Stomach (tissue), 9 donors: Measurements from ENCODE around the gene NEU4. TPM values are rescaled to one million over a fixed set of nuclear protein-coding genes. Genes with fewer than 3 reads are reported as not detected.
A peak's percentile ranks its signal among the peaks of the same experiment; 100 is the strongest.

Source experiments
- DNase-seq, 2 donors: peaks; one replicate each; pipeline versions ENCODE4 v3.0.0 to v3.0.0-alpha.2; 2013 to 2019
- H3K27ac ChIP-seq, 5 donors: fragments of 200-600 bp in 4 of 5; sonication (generic) in 4 of 5; one replicate each; pipeline ENCODE4 v1.5.1; 2013 to 2019; ENCODE audit warnings: mild to moderate bottlenecking in 1 of 5, moderate library complexity in 1 of 5
- H3K27me3 ChIP-seq, 3 donors: fragments of 200-600 bp; sonication (generic); one replicate each; pipeline ENCODE4 v1.5.1; 2017 to 2019; ENCODE audit warnings: mixed run types in 1 of 3
- H3K36me3 ChIP-seq, 4 donors: fragments of 200-600 bp; sonication (generic); 1 replicate in 3 of 4; 2 replicates in 1 of 4; pipeline ENCODE4 v1.5.1; 2016 to 2019
- H3K4me1 ChIP-seq, 4 donors: fragments of 200-600 bp; sonication (generic); one replicate each; pipeline ENCODE4 v1.5.1; 2016 to 2019
- H3K4me3 ChIP-seq, 4 donors: fragments of 200-600 bp; sonication (generic) in 3 of 4; one replicate each; pipeline ENCODE4 v1.5.1; 2016 to 2019; ENCODE audit warnings: mild to moderate bottlenecking in 1 of 4
- H3K9me3 ChIP-seq, 4 donors: fragments of 200-600 bp; sonication (generic); one replicate each; pipeline ENCODE4 v1.5.1; 2016 to 2019
- CTCF ChIP-seq, 7 experiments: fragments of 450-650 bp in 4 of 7; fragments of 200-600 bp in 3 of 7; sonication (generic) in 3 of 7; IDR thresholded peaks; one replicate each; pipeline ENCODE4 v1.5.1; 2016 to 2019; ENCODE audit warnings: antibody characterized with exemption in 7 of 7, control low read depth in 2 of 7, mild to moderate bottlenecking in 1 of 7
- EP300 ChIP-seq: sonication (generic); formaldehyde crosslinking; IDR thresholded peaks from one replicate; pipeline ENCODE4 v1.6.1; 2017; ENCODE audit warnings: antibody characterized with exemption
- POLR2A ChIP-seq, 4 donors: fragments of 450-650 bp; IDR thresholded peaks; one replicate each; pipeline ENCODE4 v1.6.1; 2016; ENCODE audit warnings: antibody characterized with exemption in 4 of 4, control low read depth in 2 of 4, mild to moderate bottlenecking in 1 of 4, moderate library complexity in 1 of 4
- POLR2AphosphoS5 ChIP-seq, 3 donors: sonication (generic); formaldehyde crosslinking; IDR thresholded peaks; one replicate each; pipeline ENCODE4 v1.6.1; 2016; ENCODE audit warnings: antibody characterized with exemption in 3 of 3
- WGBS, 5 donors: extraction: QIAGEN DNeasy Blood & Tissue Kit in 3 of 5; methylation state at CpG; one replicate each; pipeline versions ENCODE4 v1.1.5 to v1.1.7; 2013 to 2018; 5-methylcytosine and 5-hydroxymethylcytosine counted together
- intact Hi-C: fragments of 100-400 bp; cut with DNase I; formaldehyde crosslinking; loops from one replicate; pipeline ENCODE4 v1.15.1; 2023; ENCODE audit warnings: low total_unique reads
- polyA plus RNA-seq, 3 donors: library from polyadenylated mRNA; stranded (reverse); fragments of 200-250 nt; gene quantifications; one replicate each; pipeline ENCODE4 v1.2.3, GENCODE V29; 2013
- total RNA-seq, 5 donors: library from RNA; depleted of rRNA; stranded (reverse); fragments of >200 nt; gene quantifications; one replicate each; pipeline versions ENCODE4 v1.1.0 to v1.2.3, GENCODE V29; 2014 to 2016
- donor health status: healthy with polysubstance abuse.
- donor health status: Bipolar disorder and iron deficiency.
- donor health status: healthy.

NEU4 gene
- total and polyA plus RNA-seq, 8 donors = 0.08 to 415 TPM; not detected in 6

DNA sequence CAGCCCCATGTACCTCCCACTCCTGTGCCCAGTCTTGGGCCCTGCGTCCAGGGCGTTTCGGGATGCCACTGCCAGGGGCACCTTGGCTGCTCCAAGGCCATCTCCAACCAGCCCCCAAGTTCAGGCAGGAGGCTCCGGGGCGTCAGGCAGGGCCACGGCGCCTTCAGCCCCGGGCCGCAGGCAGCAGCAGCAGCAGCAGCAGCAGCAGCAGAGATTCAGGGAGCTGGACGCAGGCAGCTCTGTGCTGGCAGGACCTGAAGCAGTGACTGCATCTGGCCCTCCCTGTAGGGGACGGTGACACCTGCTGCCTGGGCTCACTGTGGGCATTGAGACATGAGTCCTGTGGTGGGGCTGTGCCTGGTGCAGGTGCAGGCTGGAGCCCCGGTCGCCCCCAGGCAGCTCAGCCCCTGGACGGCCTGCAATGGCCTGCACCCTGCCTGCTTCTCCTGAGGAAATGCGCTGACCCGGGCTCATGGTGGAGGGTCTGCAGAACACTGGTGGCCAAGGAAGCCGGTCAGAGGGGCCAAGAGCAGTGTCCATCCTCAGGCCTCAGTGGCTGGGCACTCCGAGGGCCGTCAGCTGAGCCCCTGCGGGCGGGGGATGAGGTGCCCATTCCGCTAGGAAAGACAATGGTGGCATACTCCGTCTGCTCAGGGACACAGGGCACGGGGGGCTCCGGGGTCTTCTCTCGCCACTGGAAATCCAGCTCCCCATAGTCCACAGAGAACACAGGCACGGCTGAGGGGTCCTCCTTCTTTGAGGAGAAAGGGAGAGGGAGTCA, 41.7 kb downstream of the NEU4 start:
- WGBS, 5 donors = 86 to 91% (median 88%) methylated on average over 13 to 27 of the region's 27 CpGs

DNA sequence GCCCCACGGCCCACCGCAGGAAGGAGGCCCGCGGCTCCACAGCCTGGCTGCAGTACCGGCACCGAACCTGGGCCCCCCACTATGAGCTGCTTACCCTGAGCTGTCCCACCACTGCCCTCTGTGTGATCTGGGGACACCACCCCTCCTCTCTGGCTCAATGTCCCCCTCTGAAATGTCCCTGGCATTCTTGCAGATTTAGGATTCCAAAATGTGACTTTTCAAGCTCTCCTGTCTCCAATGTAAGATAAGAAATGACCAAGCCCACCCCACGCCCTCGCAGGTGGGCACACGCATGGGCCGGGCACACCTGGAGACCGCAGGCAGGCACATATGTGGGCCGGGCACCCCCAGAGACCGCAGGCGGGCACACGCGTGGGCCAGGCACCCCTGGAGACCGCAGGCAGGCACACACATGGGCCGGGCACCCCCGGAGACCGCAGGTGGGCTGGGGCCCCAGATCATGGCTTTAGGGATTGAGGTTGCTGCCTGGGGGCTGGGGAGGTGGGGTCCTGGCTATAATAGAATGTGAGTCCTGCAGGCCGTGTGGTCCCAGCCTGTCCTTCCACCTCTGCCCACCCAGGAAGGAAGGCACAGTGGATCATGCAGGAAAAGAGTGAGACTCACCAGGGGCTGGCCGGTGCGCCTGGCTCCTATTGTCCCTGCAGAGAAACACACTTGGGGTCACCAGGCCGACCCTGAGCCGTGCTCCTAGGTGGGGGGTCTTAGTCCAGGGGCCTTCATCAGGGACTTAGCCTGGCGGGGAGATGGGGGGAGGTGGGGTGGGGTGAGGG, 42.5 kb downstream of the NEU4 start:
- WGBS, 5 donors = 88 to 92% (median 88%) methylated on average over 17 to 26 of the region's 26 CpGs
- H3K4me1 ChIP-seq = peaks cover 0 to 13% (median 4%) of the 10 kb centered on the region in 4 donors
- intact Hi-C loops = no loop called here
- no peaks in the 10 kb centered on the region for H3K9me3 ChIP-seq
- no peak overlapping the region for H3K27ac ChIP-seq
- no peaks in the 10 kb centered on the region for H3K36me3 ChIP-seq
- peak in 1 of 2 donors; percentile 20 for DNase-seq
- TF ChIP-seq POLR2A (IDR thresholded peaks at IDR 0.05) (no peak), POLR2AphosphoS5 (IDR thresholded peaks at IDR 0.05) (no peak), CTCF (IDR thresholded peaks at IDR 0.05) (no peak), EP300 (no peak)
- H3K4me3 ChIP-seq = no peak overlapping the region
- H3K27me3 ChIP-seq = peaks cover 0 to 25% (median 0%) of the 10 kb centered on the region in 3 donors

More for the DNA sequence above, 41.7 kb downstream of the NEU4 start:
- H3K4me3 ChIP-seq = no peak overlapping the region
- no peak for TF ChIP-seq CTCF (IDR thresholded peaks at IDR 0.05)
- TF ChIP-seq EP300 = no peak
- no peak for TF ChIP-seq POLR2A (IDR thresholded peaks at IDR 0.05)
- TF ChIP-seq POLR2AphosphoS5 (IDR thresholded peaks at IDR 0.05) = no peak
- peaks cover 0 to 13% (median 4%) of the 10 kb centered on the region in 4 donors for H3K4me1 ChIP-seq
- no peaks in the 10 kb centered on the region for H3K36me3 ChIP-seq
- intact Hi-C loops = no loop called here
- H3K9me3 ChIP-seq = no peaks in the 10 kb centered on the region
- H3K27ac ChIP-seq = no peak overlapping the region
- peak in 1 of 2 donors; percentile 21 for DNase-seq
- peaks cover 0 to 25% (median 0%) of the 10 kb centered on the region in 3 donors for H3K27me3 ChIP-seq

- intact Hi-C loops = no loop called here
- Histone ChIP-seq H3K27me3 (peaks cover 0 to 28% (median 0%) of the 10 kb centered on the region in 3 donors), H3K9me3 (no peaks in the 10 kb centered on the region), H3K4me1 (peaks cover 0 to 13% (median 4%) of the 10 kb centered on the region in 4 donors), H3K4me3 (no peak overlapping the region), H3K27ac (no peak overlapping the region), H3K36me3 (no peaks in the 10 kb centered on the region)
- no peak for TF ChIP-seq EP300
- WGBS, 5 donors = 88 to 92% (median 90%) methylated on average over 24 to 39 of the region's 39 CpGs
- DNase-seq = peak in 1 of 2 donors; percentile 17
Observed at GRCh38 chr2:241852116-241852980, 43.4 kb downstream of the NEU4 start.

DNA sequence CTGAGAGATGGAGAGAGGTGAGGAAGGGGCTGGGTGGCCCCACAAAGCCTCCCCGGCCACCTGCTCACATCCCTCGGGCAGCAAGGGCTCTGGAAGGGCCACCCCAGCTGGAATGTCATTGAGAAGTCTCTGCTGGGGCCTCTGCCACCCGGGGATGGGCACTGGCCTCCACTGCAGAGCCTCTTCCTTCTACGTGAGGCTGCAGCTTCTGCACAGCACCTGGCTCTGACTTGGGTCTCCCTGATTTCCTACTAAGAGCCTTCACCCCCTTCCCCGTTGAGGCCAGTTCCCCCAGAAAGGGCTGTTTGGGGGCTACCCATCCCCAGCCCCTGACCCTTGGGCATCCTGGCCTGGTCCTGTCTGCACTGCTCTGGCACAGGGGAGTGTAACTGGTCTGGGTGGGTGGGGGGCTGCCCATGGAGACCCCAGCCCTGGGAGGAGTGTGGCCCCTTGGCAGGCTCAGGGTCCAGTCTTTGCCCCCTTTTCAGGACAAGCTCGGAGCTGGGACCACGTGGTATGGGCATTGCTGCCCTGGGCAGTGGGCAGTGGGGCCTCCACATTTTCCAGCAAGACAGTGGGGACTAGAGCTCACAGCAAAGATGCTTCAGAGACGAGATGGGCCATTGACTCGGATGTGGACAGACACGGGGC, 44.1 kb downstream of the NEU4 start:
- Histone ChIP-seq H3K27ac (no peak overlapping the region), H3K36me3 (no peaks in the 10 kb centered on the region), H3K4me1 (peaks cover 0 to 13% (median 4%) of the 10 kb centered on the region in 4 donors), H3K9me3 (no peaks in the 10 kb centered on the region), H3K4me3 (no peak overlapping the region), H3K27me3 (peaks cover 0 to 31% (median 0%) of the 10 kb centered on the region in 3 donors)
- no peak for TF ChIP-seq EP300
- no peak for TF ChIP-seq POLR2A (IDR thresholded peaks at IDR 0.05)
- TF ChIP-seq CTCF (IDR thresholded peaks at IDR 0.05) = no peak
- no peak for TF ChIP-seq POLR2AphosphoS5 (IDR thresholded peaks at IDR 0.05)
- no peak for DNase-seq
- intact Hi-C loops = no loop called here
- 87 to 94% (median 90%) methylated on average over 8 to 10 of the region's 10 CpGs for WGBS, 5 donors
